GM12878 (cell line): ENCODE measurements around the gene CLIP3. TPM values are rescaled to one million over a fixed set of nuclear protein-coding genes. Genes with fewer than 3 reads are reported as not detected.
A peak's percentile ranks its signal among the peaks of the same experiment; 100 is the strongest.

Experiments
- CHD2 ChIP-seq: IDR thresholded peaks from 2 replicates; pipeline ENCODE4 v1.6.1; 2011; ENCODE audit warnings: low read depth, low read length, improper control_type of control experiment, borderline replicate concordance
- FOS ChIP-seq: IDR thresholded peaks from 3 replicates; pipeline ENCODE4 v1.6.1; 2011; ENCODE audit warnings: borderline replicate concordance; ENCODE audit not compliant: insufficient read length; ENCODE audit errors: extremely low read depth
- GATAD2B ChIP-seq: fragments of 450-650 bp; conservative IDR thresholded peaks from 2 replicates; pipeline ENCODE4 v1.6.1; 2017; ENCODE audit warnings: low read depth, mild to moderate bottlenecking, moderate library complexity
- HDAC2 ChIP-seq: fragments of 200-600 bp; sonication (generic); IDR thresholded peaks from 2 replicates; pipeline ENCODE4 v1.6.1; 2017
- LARP7 ChIP-seq: fragments of 450-650 bp; IDR thresholded peaks from 2 replicates; pipeline ENCODE4 v1.6.1; 2017; ENCODE audit warnings: mild to moderate bottlenecking
- NR2F1 ChIP-seq: fragments of 450-650 bp; conservative IDR thresholded peaks from 2 replicates; pipeline ENCODE4 v1.6.1; 2017; ENCODE audit warnings: mild to moderate bottlenecking
- RB1 ChIP-seq: fragments of 450-650 bp; formaldehyde crosslinking; IDR thresholded peaks from 2 replicates; pipeline ENCODE4 v1.6.1; 2017; ENCODE audit warnings: mild to moderate bottlenecking, borderline replicate concordance
- RBBP5 ChIP-seq: fragments of 200-600 bp; sonication (generic); conservative IDR thresholded peaks from 2 replicates; pipeline ENCODE4 v1.6.1; 2016
- SIN3A ChIP-seq: IDR thresholded peaks from 2 replicates; pipeline ENCODE4 v1.6.1; 2012; ENCODE audit warnings: low read depth, low read length, improper control_type of control experiment
- SP1 ChIP-seq: IDR thresholded peaks from one replicate; pipeline ENCODE4 v1.6.1; 2011; ENCODE audit warnings: low read depth, low read length
- SREBF1 ChIP-seq: IDR thresholded peaks from 2 replicates; pipeline ENCODE4 v1.6.1; 2012; ENCODE audit warnings: mild to moderate bottlenecking, low read length
- SREBF2 ChIP-seq: IDR thresholded peaks from 2 replicates; pipeline ENCODE4 v1.6.1; 2012; ENCODE audit warnings: mild to moderate bottlenecking, low read length
- TAF1 ChIP-seq: IDR thresholded peaks from 2 replicates; pipeline ENCODE4 v1.6.1; 2011; ENCODE audit warnings: mild to moderate bottlenecking, low read depth, low read length, borderline replicate concordance
- YY1 ChIP-seq: IDR thresholded peaks from 2 replicates; pipeline ENCODE4 v1.6.1; 2011; ENCODE audit warnings: low read depth, mild to moderate bottlenecking, low read length
- ZNF207 ChIP-seq: fragments of 450-650 bp; IDR thresholded peaks from 2 replicates; pipeline ENCODE4 v1.6.1; 2014; ENCODE audit warnings: antibody characterized with exemption, mild to moderate bottlenecking, borderline replicate concordance
- polyA plus RNA-seq, 11 experiments: library from polyadenylated mRNA; depleted of rRNA in 4 of 11; unstranded in 6 of 11; stranded (reverse) in 5 of 11; fragments of >200 nt; fragmentation: Nextera tagmentation in 4 of 11; fragmentation: Illumina TruSeq in 1 of 11; extraction: Ambion mirVana in 4 of 11; extraction: Trizol in 1 of 11; gene quantifications; 1 replicate in 1 of 11; 2 replicates in 10 of 11; pipeline versions ENCODE4 v1.2.1 to v1.2.3, GENCODE V29; 2011 to 2016; ENCODE audit warnings: inconsistent platforms in 2 of 11, missing spikeins in 2 of 11, low read depth in 1 of 11
- total RNA-seq, 4 experiments: library from RNA; depleted of rRNA in 3 of 4; stranded (reverse); fragments of >200 nt in 3 of 4; fragmentation: Illumina TruSeq in 1 of 4; extraction: Trizol in 1 of 4; gene quantifications; 2 replicates each; pipeline versions ENCODE4 v1.2.1 to v1.2.3, GENCODE V29; 2013 to 2021
- TF ChIP-seq, protein P1 (sequence below): fragments of 150-350 bp; IDR thresholded peaks from 2 replicates; pipeline ENCODE4 v1.6.1; 2014; ENCODE audit warnings: mild to moderate bottlenecking, low read depth, low read length
- TF ChIP-seq, protein P2 (sequence below): fragments of 450-650 bp; IDR thresholded peaks from 2 replicates; pipeline ENCODE4 v1.6.1; 2016; ENCODE audit warnings: mild to moderate bottlenecking, moderate library complexity, borderline replicate concordance

CLIP3 gene
- total and polyA plus RNA-seq, 10 of the 15 experiments (the other 5 are each of a cell fraction or from before 2014, with no cell fraction given): 0.09 to 2.7 (median 0.45) TPM; not detected in 1

DNA sequence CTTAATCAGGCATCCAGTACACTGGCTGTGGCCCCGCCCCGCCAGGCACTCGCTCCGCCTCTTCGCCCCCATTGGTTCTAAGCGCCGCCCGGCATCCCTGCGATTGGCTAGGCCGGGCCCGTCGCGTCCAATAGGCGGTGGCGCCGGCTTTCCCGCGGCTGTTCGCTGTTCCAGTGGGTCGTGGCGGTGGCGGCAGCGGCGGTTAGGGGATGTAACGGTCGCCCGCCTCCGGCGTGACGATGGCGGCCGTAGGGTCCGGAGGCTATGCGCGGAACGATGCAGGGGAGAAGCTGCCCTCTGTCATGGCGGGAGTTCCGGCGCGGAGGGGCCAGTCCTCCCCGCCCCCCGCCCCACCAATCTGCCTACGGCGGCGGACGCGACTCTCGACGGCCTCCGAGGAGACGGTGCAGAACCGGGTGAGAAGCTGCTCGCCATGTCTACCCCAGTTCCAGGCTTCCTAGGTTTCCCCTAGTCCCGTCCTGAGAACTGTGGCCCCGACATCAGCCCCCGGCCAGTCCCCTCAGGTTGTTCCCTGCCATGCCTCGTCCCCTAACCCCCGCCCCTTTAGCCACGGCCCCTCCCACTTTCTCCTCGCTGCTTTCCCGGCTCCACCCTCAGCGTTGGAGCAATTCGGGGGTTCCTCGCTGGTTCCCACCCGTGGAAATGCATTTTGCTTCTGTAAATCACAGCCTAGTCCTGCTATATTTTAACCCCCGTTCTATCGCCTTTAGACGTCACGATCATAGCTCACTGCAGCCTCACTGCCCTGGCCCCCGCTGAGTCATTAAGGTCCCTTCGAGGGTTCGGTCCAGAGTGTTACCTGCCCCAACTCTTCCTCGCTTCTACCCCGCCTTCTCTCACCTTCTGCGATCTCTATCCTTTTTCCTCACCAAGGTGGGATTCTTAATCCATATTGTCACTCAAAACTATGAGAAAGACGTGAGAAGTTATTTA, 22.3 kb upstream of the CLIP3 start, which contains the start of gene WDR62 (continued):
- 0 out of 2 replicates have a peak, but pooled peaks have one; percentile 6 for TF ChIP-seq NR2F1
- TF ChIP-seq LARP7: peak; percentile 62
- 0 out of 2 replicates have a peak, but pooled peaks have one; percentile 72 for TF ChIP-seq ZNF207
- no peak for TF ChIP-seq SREBF1
- TF ChIP-seq, protein P1, sequence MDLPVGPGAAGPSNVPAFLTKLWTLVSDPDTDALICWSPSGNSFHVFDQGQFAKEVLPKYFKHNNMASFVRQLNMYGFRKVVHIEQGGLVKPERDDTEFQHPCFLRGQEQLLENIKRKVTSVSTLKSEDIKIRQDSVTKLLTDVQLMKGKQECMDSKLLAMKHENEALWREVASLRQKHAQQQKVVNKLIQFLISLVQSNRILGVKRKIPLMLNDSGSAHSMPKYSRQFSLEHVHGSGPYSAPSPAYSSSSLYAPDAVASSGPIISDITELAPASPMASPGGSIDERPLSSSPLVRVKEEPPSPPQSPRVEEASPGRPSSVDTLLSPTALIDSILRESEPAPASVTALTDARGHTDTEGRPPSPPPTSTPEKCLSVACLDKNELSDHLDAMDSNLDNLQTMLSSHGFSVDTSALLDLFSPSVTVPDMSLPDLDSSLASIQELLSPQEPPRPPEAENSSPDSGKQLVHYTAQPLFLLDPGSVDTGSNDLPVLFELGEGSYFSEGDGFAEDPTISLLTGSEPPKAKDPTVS: no peak
- TF ChIP-seq, protein P2, sequence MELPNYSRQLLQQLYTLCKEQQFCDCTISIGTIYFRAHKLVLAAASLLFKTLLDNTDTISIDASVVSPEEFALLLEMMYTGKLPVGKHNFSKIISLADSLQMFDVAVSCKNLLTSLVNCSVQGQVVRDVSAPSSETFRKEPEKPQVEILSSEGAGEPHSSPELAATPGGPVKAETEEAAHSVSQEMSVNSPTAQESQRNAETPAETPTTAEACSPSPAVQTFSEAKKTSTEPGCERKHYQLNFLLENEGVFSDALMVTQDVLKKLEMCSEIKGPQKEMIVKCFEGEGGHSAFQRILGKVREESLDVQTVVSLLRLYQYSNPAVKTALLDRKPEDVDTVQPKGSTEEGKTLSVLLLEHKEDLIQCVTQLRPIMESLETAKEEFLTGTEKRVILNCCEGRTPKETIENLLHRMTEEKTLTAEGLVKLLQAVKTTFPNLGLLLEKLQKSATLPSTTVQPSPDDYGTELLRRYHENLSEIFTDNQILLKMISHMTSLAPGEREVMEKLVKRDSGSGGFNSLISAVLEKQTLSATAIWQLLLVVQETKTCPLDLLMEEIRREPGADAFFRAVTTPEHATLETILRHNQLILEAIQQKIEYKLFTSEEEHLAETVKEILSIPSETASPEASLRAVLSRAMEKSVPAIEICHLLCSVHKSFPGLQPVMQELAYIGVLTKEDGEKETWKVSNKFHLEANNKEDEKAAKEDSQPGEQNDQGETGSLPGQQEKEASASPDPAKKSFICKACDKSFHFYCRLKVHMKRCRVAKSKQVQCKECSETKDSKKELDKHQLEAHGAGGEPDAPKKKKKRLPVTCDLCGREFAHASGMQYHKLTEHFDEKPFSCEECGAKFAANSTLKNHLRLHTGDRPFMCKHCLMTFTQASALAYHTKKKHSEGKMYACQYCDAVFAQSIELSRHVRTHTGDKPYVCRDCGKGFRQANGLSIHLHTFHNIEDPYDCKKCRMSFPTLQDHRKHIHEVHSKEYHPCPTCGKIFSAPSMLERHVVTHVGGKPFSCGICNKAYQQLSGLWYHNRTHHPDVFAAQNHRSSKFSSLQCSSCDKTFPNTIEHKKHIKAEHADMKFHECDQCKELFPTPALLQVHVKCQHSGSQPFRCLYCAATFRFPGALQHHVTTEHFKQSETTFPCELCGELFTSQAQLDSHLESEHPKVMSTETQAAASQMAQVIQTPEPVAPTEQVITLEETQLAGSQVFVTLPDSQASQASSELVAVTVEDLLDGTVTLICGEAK: no peak
- TF ChIP-seq RB1: peak; percentile 91; the same call in 1 of the 2 replicates
- no peak for TF ChIP-seq HDAC2
- peak; percentile 75 for TF ChIP-seq YY1
- TF ChIP-seq TAF1: 0 out of 2 replicates have a peak, but pooled peaks have one; percentile 17
- TF ChIP-seq SP1: peak; percentile 91
- TF ChIP-seq CHD2: peak; percentile 74
- TF ChIP-seq GATAD2B: peak; percentile 39; the same call in 1 of the 2 replicates
- peak; percentile 68 for TF ChIP-seq FOS
- no peak for TF ChIP-seq SREBF2
- no peak for TF ChIP-seq RBBP5
- TF ChIP-seq SIN3A: peak; percentile 99
